CD14-positive monocyte (primary cell): Measurements from ENCODE around the gene C10orf67. TPM values are rescaled to one million over a fixed set of nuclear protein-coding genes. Genes with fewer than 3 reads are reported as not detected.

Source experiments
- DNase-seq, 3 donors: peaks; one replicate each; pipeline ENCODE4 v3.0.0-alpha.2; 2011 to 2022
- H2AFZ ChIP-seq: 2 replicates; pipeline ENCODE4 v1.6.0; 2012; ENCODE audit warnings: mild to moderate bottlenecking, low read depth, low read length, inconsistent platforms; ENCODE audit not compliant: insufficient read depth, poor library complexity, severe bottlenecking
- H3K27ac ChIP-seq, 2 donors: 1 replicate in 1 of 2; 2 replicates in 1 of 2; pipeline ENCODE4 v1.5.1; 2012 to 2013; ENCODE audit warnings: low read length in 2 of 2, control low read depth in 1 of 2, inconsistent platforms in 1 of 2, low read depth in 1 of 2, mild to moderate bottlenecking in 1 of 2
- H3K27me3 ChIP-seq, 2 donors: one replicate each; pipeline versions ENCODE4 v1.6.0 to v1.6.1; 2011 to 2013; ENCODE audit warnings: low read length in 2 of 2; ENCODE audit not compliant: control insufficient read depth in 2 of 2, insufficient read depth in 2 of 2
- H3K36me3 ChIP-seq, 2 donors: replicated peaks in 1 of 2; 1 replicate in 1 of 2; 2 replicates in 1 of 2; pipeline versions ENCODE4 v1.5.1 to v1.6.1; 2012 to 2013; ENCODE audit warnings: low read length in 2 of 2, control low read depth in 1 of 2, inconsistent platforms in 1 of 2, mild to moderate bottlenecking in 1 of 2; ENCODE audit not compliant: insufficient read depth in 2 of 2, control insufficient read depth in 1 of 2
- H3K4me1 ChIP-seq, 2 donors: 1 replicate in 1 of 2; 2 replicates in 1 of 2; pipeline versions ENCODE4 v1.5.1 to v1.6.1; 2012 to 2013; ENCODE audit warnings: low read length in 2 of 2, control low read depth in 1 of 2, inconsistent platforms in 1 of 2, mild to moderate bottlenecking in 1 of 2, moderate library complexity in 1 of 2; ENCODE audit not compliant: insufficient read depth in 2 of 2, control insufficient read depth in 1 of 2
- H3K4me2 ChIP-seq: replicated peaks from 2 replicates; pipeline ENCODE3; 2012; ENCODE audit warnings: low read length, moderate library complexity, mild to moderate bottlenecking; ENCODE audit not compliant: poor library complexity, severe bottlenecking; ENCODE audit errors: extremely low read depth
- H3K4me3 ChIP-seq, 3 experiments: fragments of 200-600 bp in 1 of 3; sonication (generic) in 1 of 3; replicated peaks in 1 of 3; 1 replicate in 2 of 3; 2 replicates in 1 of 3; pipeline ENCODE4 v1.5.1; 2011 to 2013; ENCODE audit warnings: low read length in 3 of 3, mild to moderate bottlenecking in 3 of 3, control low read depth in 2 of 3, low read depth in 2 of 3, inconsistent platforms in 1 of 3, moderate library complexity in 1 of 3
- H3K79me2 ChIP-seq: 2 replicates; pipeline ENCODE4 v1.6.0; 2012; ENCODE audit warnings: mild to moderate bottlenecking, control low read depth, inconsistent platforms, low read length, moderate library complexity; ENCODE audit not compliant: insufficient read depth
- H3K9ac ChIP-seq: 2 replicates; pipeline ENCODE4 v1.6.0; 2017; ENCODE audit warnings: low read length, mild to moderate bottlenecking; ENCODE audit not compliant: insufficient read depth, poor library complexity, severe bottlenecking
- H3K9me3 ChIP-seq, 2 donors: replicated peaks in 1 of 2; 1 replicate in 1 of 2; 2 replicates in 1 of 2; pipeline versions ENCODE4 v1.5.1 to v1.6.1; 2012 to 2013; ENCODE audit warnings: low read length in 2 of 2, control low read depth in 1 of 2; ENCODE audit not compliant: control insufficient read depth in 1 of 2, insufficient read depth in 1 of 2
- H4K20me1 ChIP-seq: 2 replicates; pipeline ENCODE4 v1.6.0; 2012; ENCODE audit warnings: mild to moderate bottlenecking, low read length, control low read depth, moderate library complexity; ENCODE audit not compliant: insufficient read depth
- H3K27ac Mint-ChIP-seq, 7 donors: one replicate each; pipeline ENCODE4 v1.8.0; 2020; ENCODE audit warnings: mild to moderate bottlenecking in 7 of 7, mixed read lengths in 7 of 7, moderate library complexity in 6 of 7, inconsistent platforms in 2 of 7
- H3K27me3 Mint-ChIP-seq, 3 donors: one replicate each; pipeline ENCODE4 v1.8.0; 2021 to 2022; ENCODE audit warnings: low read depth in 3 of 3, mild to moderate bottlenecking in 3 of 3, mixed read lengths in 3 of 3, moderate library complexity in 3 of 3, inconsistent platforms in 1 of 3
- H3K36me3 Mint-ChIP-seq, 2 donors: one replicate each; pipeline ENCODE4 v1.8.0; 2020; ENCODE audit warnings: mixed read lengths in 2 of 2, inconsistent platforms in 1 of 2, mild to moderate bottlenecking in 1 of 2
- H3K4me1 Mint-ChIP-seq: one replicate; pipeline ENCODE4 v1.8.0; 2020; ENCODE audit warnings: mild to moderate bottlenecking, mixed read lengths
- H3K4me3 Mint-ChIP-seq, 2 donors: one replicate each; pipeline ENCODE4 v1.8.0; 2020; ENCODE audit warnings: mild to moderate bottlenecking in 2 of 2, mixed read lengths in 2 of 2, moderate library complexity in 1 of 2
- H3K9me3 Mint-ChIP-seq, 7 donors: one replicate each; pipeline ENCODE4 v1.8.0; 2020 to 2022; ENCODE audit warnings: mixed read lengths in 7 of 7, mild to moderate bottlenecking in 6 of 7, moderate library complexity in 6 of 7, inconsistent platforms in 2 of 7
- WGBS: methylation state at CpG from one replicate; pipeline ENCODE4 v1.1.5; 2013; ENCODE audit warnings: missing lambda C conversion rate; ENCODE audit not compliant: insufficient coverage; 5-methylcytosine and 5-hydroxymethylcytosine counted together
- intact Hi-C, 2 donors: fragments of 100-400 bp; cut with micrococcal nuclease; formaldehyde crosslinking; loops; one replicate each; pipeline versions ENCODE4 v1.15.0 to v1.15.1; 2023
- polyA plus RNA-seq, 3 donors: library from polyadenylated mRNA; depleted of rRNA in 1 of 3; unstranded in 2 of 3; stranded (reverse) in 1 of 3; fragments of 300-500 nt in 2 of 3; fragments of >200 nt in 1 of 3; fragmentation: Illumina TruSeq in 2 of 3; gene quantifications; 1 replicate in 2 of 3; 2 replicates in 1 of 3; pipeline ENCODE4 v1.2.3, GENCODE V29; 2012 to 2021
- TF ChIP-seq, protein P1 (sequence below): fragments of 200-600 bp; IDR thresholded peaks from one replicate; pipeline ENCODE4 v1.8.0; 2022; ENCODE audit warnings: antibody characterized with exemption, mild to moderate bottlenecking

C10orf67 gene
- polyA plus RNA-seq, 3 donors = not detected

GRCh38 chr10:23379686-23380085 lies 35.1 kb upstream of the C10orf67 start:
- no peaks in the 10 kb centered on the region for H3K36me3 Mint-ChIP-seq
- Histone ChIP-seq H2AFZ (no peak overlapping the region), H3K4me2 (peak overlapping the region; percentile 11), H4K20me1 (no peaks in the 10 kb centered on the region), H3K27ac (no peak overlapping the region), H3K9ac (no peak overlapping the region), H3K9me3 (no peaks in the 10 kb centered on the region), H3K79me2 (no peaks in the 10 kb centered on the region), H3K4me1 (peaks cover 10 to 23% of the 10 kb centered on the region in 2 donors), H3K4me3 (no peak overlapping the region), H3K36me3 (no peaks in the 10 kb centered on the region), H3K27me3 (no peaks in the 10 kb centered on the region)
- DNase-seq = peak; percentile 10 to 54 (median 47)
- peak overlapping the region in 1 of 2 donors; percentile 35 for H3K4me3 Mint-ChIP-seq
- peaks cover 20% of the 10 kb centered on the region for H3K4me1 Mint-ChIP-seq
- no CpG with 5 or more reads among the region's 3 CpGs for WGBS
- peaks cover 0 to 5% (median 0%) of the 10 kb centered on the region in 7 donors for H3K9me3 Mint-ChIP-seq
- H3K27me3 Mint-ChIP-seq = peaks cover 0 to 12% (median 1%) of the 10 kb centered on the region in 3 donors
- H3K27ac Mint-ChIP-seq = peak overlapping the region in 1 of 7 donors; percentile 31
- TF ChIP-seq, protein P1, sequence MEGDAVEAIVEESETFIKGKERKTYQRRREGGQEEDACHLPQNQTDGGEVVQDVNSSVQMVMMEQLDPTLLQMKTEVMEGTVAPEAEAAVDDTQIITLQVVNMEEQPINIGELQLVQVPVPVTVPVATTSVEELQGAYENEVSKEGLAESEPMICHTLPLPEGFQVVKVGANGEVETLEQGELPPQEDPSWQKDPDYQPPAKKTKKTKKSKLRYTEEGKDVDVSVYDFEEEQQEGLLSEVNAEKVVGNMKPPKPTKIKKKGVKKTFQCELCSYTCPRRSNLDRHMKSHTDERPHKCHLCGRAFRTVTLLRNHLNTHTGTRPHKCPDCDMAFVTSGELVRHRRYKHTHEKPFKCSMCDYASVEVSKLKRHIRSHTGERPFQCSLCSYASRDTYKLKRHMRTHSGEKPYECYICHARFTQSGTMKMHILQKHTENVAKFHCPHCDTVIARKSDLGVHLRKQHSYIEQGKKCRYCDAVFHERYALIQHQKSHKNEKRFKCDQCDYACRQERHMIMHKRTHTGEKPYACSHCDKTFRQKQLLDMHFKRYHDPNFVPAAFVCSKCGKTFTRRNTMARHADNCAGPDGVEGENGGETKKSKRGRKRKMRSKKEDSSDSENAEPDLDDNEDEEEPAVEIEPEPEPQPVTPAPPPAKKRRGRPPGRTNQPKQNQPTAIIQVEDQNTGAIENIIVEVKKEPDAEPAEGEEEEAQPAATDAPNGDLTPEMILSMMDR = no peak
- intact Hi-C loops = loop anchor here in 1 of 2 donors (5.0 kb wide), 1 partner anchor 47 kb away; no protein-coding TSS in a partner anchor

DNA sequence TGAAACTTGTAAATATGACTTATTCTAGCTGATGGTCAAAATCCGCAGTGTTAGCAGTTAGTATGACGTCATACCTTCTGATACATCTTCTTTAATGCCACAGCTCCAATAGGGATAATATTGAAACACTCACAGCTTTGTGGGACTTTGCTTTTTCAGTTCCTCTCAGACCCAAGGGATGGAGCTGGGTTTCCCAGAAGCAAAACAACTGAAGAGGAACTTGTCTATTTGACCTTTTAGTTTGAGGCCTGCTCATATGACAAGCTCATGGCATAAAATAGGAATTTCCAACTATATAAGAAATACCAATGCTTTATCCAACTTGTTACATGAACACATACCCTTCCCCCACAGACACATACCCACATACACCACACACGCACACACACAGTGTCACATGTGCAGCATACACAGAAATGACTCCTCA lies 31.6 kb upstream of the C10orf67 start:
- Histone ChIP-seq H3K27ac (peak overlapping the region in 1 of 2 donors; percentile 55), H3K79me2 (no peaks in the 10 kb centered on the region), H3K9me3 (no peaks in the 10 kb centered on the region), H3K27me3 (peaks cover 0 to 5% of the 10 kb centered on the region in 2 donors), H2AFZ (no peak overlapping the region), H3K4me1 (peaks cover 15 to 28% of the 10 kb centered on the region in 2 donors), H3K4me2 (no peak overlapping the region), H3K36me3 (no peaks in the 10 kb centered on the region), H3K4me3 (no peak overlapping the region), H3K9ac (no peak overlapping the region), H4K20me1 (no peaks in the 10 kb centered on the region)
- intact Hi-C loops = loop anchor here in 1 of 2 donors (5.0 kb wide), 1 partner anchor 44 kb away; no protein-coding TSS in a partner anchor
- H3K9me3 Mint-ChIP-seq = peaks cover 0 to 5% (median 2%) of the 10 kb centered on the region in 7 donors
- DNase-seq = peak; percentile 47 to 95 (median 50)
- H3K4me1 Mint-ChIP-seq = peaks cover 30% of the 10 kb centered on the region
- peak overlapping the region in 6 of 7 donors; percentile 60 to 80 (median 65) for H3K27ac Mint-ChIP-seq
- no CpG with 5 or more reads among the region's 3 CpGs for WGBS
- H3K4me3 Mint-ChIP-seq = no peak overlapping the region
- TF ChIP-seq, protein P1 = no peak
- peaks cover 5 to 11% (median 7%) of the 10 kb centered on the region in 3 donors for H3K27me3 Mint-ChIP-seq
- H3K36me3 Mint-ChIP-seq = no peaks in the 10 kb centered on the region
